Muscle layer of duodenum (tissue), 2 donors: ENCODE data around the gene PRSS37.

Source experiments
- H3K27ac ChIP-seq: one replicate; pipeline ENCODE4 v1.7.0; 2013; ENCODE audit warnings: mild to moderate bottlenecking, low read length
- H3K27me3 ChIP-seq: one replicate; pipeline ENCODE4 v1.7.0; 2013; ENCODE audit warnings: low read depth, mild to moderate bottlenecking, control low read depth, low read length
- H3K36me3 ChIP-seq, 2 donors: one replicate each; pipeline ENCODE4 v1.7.0; 2013; ENCODE audit warnings: low read length in 2 of 2, control low read depth in 1 of 2, mild to moderate bottlenecking in 1 of 2; ENCODE audit not compliant: insufficient read depth in 2 of 2, control insufficient read depth in 1 of 2
- H3K4me1 ChIP-seq, 2 donors: one replicate each; pipeline ENCODE4 v1.7.0; 2013; ENCODE audit warnings: low read length in 2 of 2, mild to moderate bottlenecking in 2 of 2, control low read depth in 1 of 2, moderate library complexity in 1 of 2; ENCODE audit not compliant: insufficient read depth in 2 of 2, control insufficient read depth in 1 of 2
- H3K4me3 ChIP-seq, 2 donors: one replicate each; pipeline ENCODE4 v1.7.0; 2013; ENCODE audit warnings: low read length in 2 of 2, low read depth in 1 of 2, mild to moderate bottlenecking in 1 of 2
- H3K9me3 ChIP-seq, 2 donors: one replicate each; pipeline ENCODE4 v1.7.0; 2013; ENCODE audit warnings: low read length in 2 of 2, control low read depth in 1 of 2, mild to moderate bottlenecking in 1 of 2; ENCODE audit not compliant: control insufficient read depth in 1 of 2
- donor health status: healthy.

PRSS37 gene

GRCh38 chr7:141841385-141841784 lies at the start of gene PRSS37:
PRSS37 (minus strand) TSS chr7:141841485; CDS start chr7:141841049, 436 bp downstream.
- H3K4me1 ChIP-seq, result no peaks in the 10 kb centered on the region
- H3K36me3 ChIP-seq, result no peaks in the 10 kb centered on the region
- no peak within 1 kb of the TSS for H3K27ac ChIP-seq
- H3K27me3 ChIP-seq, result no peaks in the 10 kb centered on the region
- no peak within 1 kb of the TSS for H3K4me3 ChIP-seq
- H3K9me3 ChIP-seq, result peaks cover 0 to 3% of the 10 kb centered on the region in 2 donors

GRCh38 chr7:141889321-141889720 lies 48.0 kb upstream of the PRSS37 start:
- H3K27me3 ChIP-seq, result no peaks in the 10 kb centered on the region
- no peaks in the 10 kb centered on the region for H3K4me1 ChIP-seq
- H3K36me3 ChIP-seq, result no peaks in the 10 kb centered on the region
- no peak overlapping the region for H3K27ac ChIP-seq
- no peak overlapping the region for H3K4me3 ChIP-seq
- H3K9me3 ChIP-seq, result peaks cover 0 to 3% of the 10 kb centered on the region in 2 donors

GRCh38 chr7:141884539-141885225 lies 43.4 kb upstream of the PRSS37 start:
- no peaks in the 10 kb centered on the region for H3K27me3 ChIP-seq
- no peaks in the 10 kb centered on the region for H3K4me1 ChIP-seq
- peaks cover 0 to 5% of the 10 kb centered on the region in 2 donors for H3K9me3 ChIP-seq
- H3K27ac ChIP-seq, result no peak overlapping the region
- H3K36me3 ChIP-seq, result no peaks in the 10 kb centered on the region
- no peak overlapping the region for H3K4me3 ChIP-seq

- Histone ChIP-seq H3K27ac (no peak overlapping the region), H3K36me3 (no peaks in the 10 kb centered on the region)
Measured at GRCh38 chr7:141880960-141881359, 39.7 kb upstream of the PRSS37 start.

GRCh38 chr7:141877365-141877764 lies 36.1 kb upstream of the PRSS37 start:
- no peaks in the 10 kb centered on the region for H3K4me1 ChIP-seq
- no peak overlapping the region for H3K27ac ChIP-seq
- no peak overlapping the region for H3K4me3 ChIP-seq
- no peaks in the 10 kb centered on the region for H3K36me3 ChIP-seq
- H3K9me3 ChIP-seq, result peaks cover 0 to 4% of the 10 kb centered on the region in 2 donors
- H3K27me3 ChIP-seq, result no peaks in the 10 kb centered on the region

More at GRCh38 chr7:141880960-141881359, 39.7 kb upstream of the PRSS37 start:
- H3K4me3 ChIP-seq, result no peak overlapping the region
- peaks cover 0 to 2% of the 10 kb centered on the region in 2 donors for H3K9me3 ChIP-seq
- no peaks in the 10 kb centered on the region for H3K27me3 ChIP-seq
- H3K4me1 ChIP-seq, result no peaks in the 10 kb centered on the region

- Histone ChIP-seq H3K36me3 (no peaks in the 10 kb centered on the region), H3K27ac (no peak overlapping the region), H3K9me3 (peaks cover 0 to 4% of the 10 kb centered on the region in 2 donors), H3K4me1 (no peaks in the 10 kb centered on the region), H3K27me3 (no peaks in the 10 kb centered on the region), H3K4me3 (no peak overlapping the region)
Measured at GRCh38 chr7:141876371-141876770, 35.1 kb upstream of the PRSS37 start.

GRCh38 chr7:141875453-141875852 lies 34.2 kb upstream of the PRSS37 start:
- H3K27me3 ChIP-seq, result no peaks in the 10 kb centered on the region

GRCh38 chr7:141874787-141875186 lies 33.5 kb upstream of the PRSS37 start:
- Histone ChIP-seq H3K4me1 (no peaks in the 10 kb centered on the region), H3K4me3 (no peak overlapping the region), H3K36me3 (no peaks in the 10 kb centered on the region), H3K9me3 (peaks cover 0 to 4% of the 10 kb centered on the region in 2 donors), H3K27me3 (no peaks in the 10 kb centered on the region), H3K27ac (no peak overlapping the region)

More at GRCh38 chr7:141875453-141875852, 34.2 kb upstream of the PRSS37 start:
- H3K4me1 ChIP-seq, result no peaks in the 10 kb centered on the region
- no peaks in the 10 kb centered on the region for H3K36me3 ChIP-seq
- peaks cover 0 to 4% of the 10 kb centered on the region in 2 donors for H3K9me3 ChIP-seq
- H3K27ac ChIP-seq, result no peak overlapping the region
- no peak overlapping the region for H3K4me3 ChIP-seq

- peaks cover 0 to 4% of the 10 kb centered on the region in 2 donors for H3K9me3 ChIP-seq
- H3K4me1 ChIP-seq, result no peaks in the 10 kb centered on the region
- H3K27me3 ChIP-seq, result no peaks in the 10 kb centered on the region
- H3K36me3 ChIP-seq, result no peaks in the 10 kb centered on the region
- H3K27ac ChIP-seq, result no peak overlapping the region
- no peak overlapping the region for H3K4me3 ChIP-seq
Measured at GRCh38 chr7:141872931-141873330, 31.6 kb upstream of the PRSS37 start.

- H3K27me3 ChIP-seq, result no peaks in the 10 kb centered on the region
Measured at GRCh38 chr7:141866974-141867373, 25.7 kb upstream of the PRSS37 start.

GRCh38 chr7:141864765-141865447 lies 23.6 kb upstream of the PRSS37 start:
- no peak overlapping the region for H3K27ac ChIP-seq
- H3K27me3 ChIP-seq, result no peaks in the 10 kb centered on the region
- H3K4me3 ChIP-seq, result no peak overlapping the region
- H3K9me3 ChIP-seq, result no peaks in the 10 kb centered on the region
- H3K36me3 ChIP-seq, result no peaks in the 10 kb centered on the region
- H3K4me1 ChIP-seq, result no peaks in the 10 kb centered on the region

More at GRCh38 chr7:141866974-141867373, 25.7 kb upstream of the PRSS37 start:
- Histone ChIP-seq H3K36me3 (no peaks in the 10 kb centered on the region), H3K27ac (no peak overlapping the region), H3K4me3 (no peak overlapping the region), H3K4me1 (no peaks in the 10 kb centered on the region), H3K9me3 (no peaks in the 10 kb centered on the region)
